Measurements from ENCODE around the gene ALG9. TPM values are rescaled to one million over a fixed set of nuclear protein-coding genes. Genes with fewer than 3 reads are reported as not detected.

ALG9 gene
- total RNA-seq, 4 donors from 2014 or later = 29.3 to 75.5 (median 49.0) TPM

GRCh38 chr11:111736621-111737443 lies 134.5 kb downstream of the ALG9 start:
- TF ChIP-seq CTCF (IDR thresholded peaks at IDR 0.05; ENCODE audit: low read depth) = no peak

Small RNA genes lying within 50 kb of the gene (small RNA-seq; reads per million reads assigned to genes)
- gene GNG5P3 (not detected), gene RPL37AP8 (not detected)

Other genes starting within 250 kb of the ALG9 start
- gene PPP2R1B, start 105.2 kb downstream of the ALG9 start, total RNA-seq = 100 to 1,000 TPM in 1 of 4 donors, 10 to 100 TPM in 3; 35.8 to 146 (median 67.8) TPM
- 1 to 10 TPM; 1.1 to 2.3 (median 1.9) TPM for gene FDXACB1, start 7.6 kb upstream of the ALG9 start, total RNA-seq
- gene CFAP68, start 8.0 kb upstream of the ALG9 start, total RNA-seq = 10 to 100 TPM; 19.4 to 30.9 (median 24.6) TPM
- gene CRYAB, start 40.2 kb upstream of the ALG9 start, total RNA-seq = 1,000 to 10,000 TPM in 1 of 4 donors, 100 to 1,000 TPM in 3; 295 to 1,416 (median 399) TPM
- gene HSPB2, start 41.2 kb upstream of the ALG9 start, total RNA-seq = 1 to 10 TPM; 1.4 to 3.6 (median 2.4) TPM
- 1 to 10 TPM in 3 of 4 donors, not detected in 1; 3.5 to 7.5 (median 4.1) TPM for gene C11orf52, start 47.3 kb upstream of the ALG9 start, total RNA-seq
- 10 to 100 TPM; 29.6 to 71.8 (median 56.5) TPM for gene DIXDC1, start 65.8 kb upstream of the ALG9 start, total RNA-seq
- gene DLAT, start 153.8 kb upstream of the ALG9 start, total RNA-seq = 10 to 100 TPM; 24.1 to 51.0 (median 28.6) TPM
- gene PIH1D2, start 202.4 kb upstream of the ALG9 start, total RNA-seq = 10 to 100 TPM in 1 of 4 donors, 1 to 10 TPM in 3; 1.3 to 10.4 (median 3.3) TPM
- 10 to 100 TPM; 15.0 to 18.5 (median 18.0) TPM for gene NKAPD1, start 202.7 kb upstream of the ALG9 start, total RNA-seq
- gene TIMM8B, start 215.2 kb upstream of the ALG9 start, total RNA-seq = 10 to 100 TPM; 30.9 to 56.6 (median 48.0) TPM
- 100 to 1,000 TPM in 2 of 4 donors, 10 to 100 TPM in 2; 73.8 to 153 (median 103) TPM for gene SDHD, start 215.3 kb upstream of the ALG9 start, total RNA-seq

Data from subcutaneous adipose tissue (tissue), 4 donors.